Measurements from ENCODE around the gene MAP3K21. TPM values are rescaled to one million over a fixed set of nuclear protein-coding genes. Genes with fewer than 3 reads are reported as not detected.

MAP3K21 gene
- total RNA-seq, 4 donors from 2014 or later: 0.34 to 0.66 (median 0.43) TPM

GRCh38 chr1:233354983-233355382 lies 27.5 kb downstream of the MAP3K21 start:
- Histone ChIP-seq H3K36me3 (no peaks in the 10 kb centered on the region), H3K9me3 (no peaks in the 10 kb centered on the region), H3K27ac (replicated peaks in 1 of 4) (no peak overlapping the region), H3K4me1 (no peaks in the 10 kb centered on the region), H3K4me3 (no peak overlapping the region), H3K27me3 (no peaks in the 10 kb centered on the region)
- TF ChIP-seq POLR2A (IDR thresholded peaks at IDR 0.05; ENCODE audit: low read depth) (no peak), CTCF (IDR thresholded peaks at IDR 0.05) (no peak), POLR2AphosphoS5 (IDR thresholded peaks at IDR 0.05) (no peak), EP300 (IDR thresholded peaks at IDR 0.05) (no peak)
- intact Hi-C loops (cut with DNase I): no loop called here
- DNase-seq (ENCODE audit: extremely low spot score): no peak

- Histone ChIP-seq H3K4me1 (no peaks in the 10 kb centered on the region), H3K27ac (replicated peaks in 1 of 4) (no peak overlapping the region), H3K4me3 (no peak overlapping the region), H3K9me3 (no peaks in the 10 kb centered on the region), H3K27me3 (no peaks in the 10 kb centered on the region), H3K36me3 (no peaks in the 10 kb centered on the region)
- WGBS: 73% methylated on average over 8 of the region's 8 CpGs
- intact Hi-C loops (cut with DNase I): no loop called here
- TF ChIP-seq POLR2AphosphoS5 (IDR thresholded peaks at IDR 0.05): no peak
- no peak for TF ChIP-seq POLR2A (IDR thresholded peaks at IDR 0.05; ENCODE audit: low read depth)
- TF ChIP-seq EP300 (IDR thresholded peaks at IDR 0.05): no peak
- TF ChIP-seq CTCF (IDR thresholded peaks at IDR 0.05): no peak
- DNase-seq (ENCODE audit: extremely low spot score): no peak
These were observed 28.5 kb downstream of the MAP3K21 start for GRCh38 chr1:233355841-233356704.

DNA sequence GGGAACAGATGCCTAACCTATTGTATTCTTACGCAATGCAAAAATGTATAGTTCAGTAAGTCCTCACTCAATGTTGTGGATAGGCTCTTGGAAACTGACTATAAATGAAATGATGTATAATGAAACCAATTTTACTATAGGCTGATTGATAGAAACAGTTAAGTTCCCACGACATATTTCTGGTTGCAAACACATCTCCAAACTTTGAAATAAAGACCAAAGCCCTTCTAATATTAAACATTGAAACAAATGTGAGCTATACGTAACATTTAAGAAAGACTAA lies 29.1 kb downstream of the MAP3K21 start:
- Histone ChIP-seq H3K27me3 (no peaks in the 10 kb centered on the region), H3K36me3 (no peaks in the 10 kb centered on the region), H3K4me1 (no peaks in the 10 kb centered on the region), H3K9me3 (no peaks in the 10 kb centered on the region), H3K27ac (replicated peaks in 1 of 4) (no peak overlapping the region), H3K4me3 (no peak overlapping the region)
- WGBS: 94% methylated on average over 3 of the region's 3 CpGs
- no peak for DNase-seq (ENCODE audit: extremely low spot score)
- intact Hi-C loops (cut with DNase I): no loop called here
- no peak for TF ChIP-seq EP300 (IDR thresholded peaks at IDR 0.05)

- Histone ChIP-seq H3K4me3 (no peak overlapping the region), H3K27ac (replicated peaks in 1 of 4) (no peak overlapping the region), H3K9me3 (no peaks in the 10 kb centered on the region), H3K27me3 (no peaks in the 10 kb centered on the region), H3K4me1 (no peaks in the 10 kb centered on the region), H3K36me3 (no peaks in the 10 kb centered on the region)
- TF ChIP-seq CTCF (IDR thresholded peaks at IDR 0.05) (no peak), EP300 (IDR thresholded peaks at IDR 0.05) (no peak), POLR2AphosphoS5 (IDR thresholded peaks at IDR 0.05) (no peak), POLR2A (IDR thresholded peaks at IDR 0.05; ENCODE audit: low read depth) (no peak)
- 91% methylated on average over 6 of the region's 6 CpGs for WGBS
- no peak for DNase-seq (ENCODE audit: extremely low spot score)
- intact Hi-C loops (cut with DNase I): no loop called here
These were observed 30.3 kb downstream of the MAP3K21 start for GRCh38 chr1:233357595-233358397.

- WGBS: 93% methylated on average over 5 of the region's 5 CpGs
- no peak for DNase-seq (ENCODE audit: extremely low spot score)
- no peaks in the 10 kb centered on the region for H3K4me1 ChIP-seq
- peaks cover 0 to 3% (median 0%) of the 10 kb centered on the region in 4 donors for H3K27me3 ChIP-seq
- H3K4me3 ChIP-seq: no peak overlapping the region
- no peak overlapping the region for H3K27ac ChIP-seq (replicated peaks in 1 of 4)
- intact Hi-C loops (cut with DNase I): no loop called here
- no peaks in the 10 kb centered on the region for H3K36me3 ChIP-seq
- no peak for TF ChIP-seq POLR2AphosphoS5 (IDR thresholded peaks at IDR 0.05)
- TF ChIP-seq CTCF (IDR thresholded peaks at IDR 0.05): no peak
- TF ChIP-seq POLR2A (IDR thresholded peaks at IDR 0.05; ENCODE audit: low read depth): no peak
- no peak for TF ChIP-seq EP300 (IDR thresholded peaks at IDR 0.05)
- no peaks in the 10 kb centered on the region for H3K9me3 ChIP-seq
These were observed 31.9 kb downstream of the MAP3K21 start for GRCh38 chr1:233359431-233359830.
